CD4-positive, alpha-beta T cell treated with Interleukin-2 at 100 ng/mL for 4 hours (primary cell): ENCODE data around the gene HARBI1.

Experiments used
- DNase-seq: peaks from one replicate; pipeline ENCODE4 v3.0.0-alpha.2; 2020; ENCODE audit warnings: low spot score

Gene HARBI1

DNA sequence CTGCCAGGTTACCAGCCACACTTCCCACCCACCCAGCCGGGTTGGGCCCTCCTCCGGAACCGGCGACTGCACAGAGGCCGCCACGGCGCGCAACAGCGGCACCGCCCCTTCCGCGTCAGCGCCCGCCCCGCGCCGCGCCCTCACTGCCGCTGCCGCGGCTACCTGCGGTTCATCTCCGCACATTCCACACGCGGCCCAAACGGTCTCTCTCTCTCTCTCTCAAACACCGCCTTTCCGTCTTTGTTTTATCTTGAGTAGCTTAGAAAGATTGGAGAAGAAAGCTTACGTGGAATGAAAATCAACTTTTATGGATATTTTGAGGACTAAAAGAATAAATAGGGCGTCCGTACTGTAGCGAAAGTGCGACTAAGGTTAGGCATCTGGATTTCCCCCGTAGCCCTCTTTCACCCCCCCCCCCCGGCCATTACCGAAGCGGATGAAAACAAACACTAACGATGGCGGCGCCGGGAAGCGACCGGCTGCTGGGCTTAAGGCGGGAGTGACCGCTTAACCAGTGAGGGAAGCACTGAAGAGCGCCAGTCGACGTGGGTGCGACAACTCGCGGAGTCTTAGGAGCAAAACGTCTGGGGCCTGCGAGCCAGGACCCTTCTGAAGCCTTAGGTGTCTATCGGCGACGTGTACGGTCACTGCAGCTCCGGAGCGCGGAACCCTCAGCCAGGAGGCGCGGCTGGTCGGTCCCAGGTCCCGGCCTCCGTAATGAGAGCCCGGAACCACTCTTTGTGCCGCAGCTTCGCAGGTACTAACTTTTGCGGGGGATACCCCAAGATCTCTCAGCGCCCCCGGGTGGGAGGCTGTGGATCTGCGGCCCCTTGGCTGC lies at the start of gene HARBI1, which contains the start of gene ATG13:
TSS of gene HARBI1 (minus strand) at position 94 of the 838 bp plus-strand sequence. CDS start 990 bp downstream, outside the sequence.
TSS of gene ATG13 (plus strand) at position 420 of the 838 bp plus-strand sequence. CDS start 26,739 bp downstream, outside the sequence.
- DNase-seq, result peak; percentile 91

DNA sequence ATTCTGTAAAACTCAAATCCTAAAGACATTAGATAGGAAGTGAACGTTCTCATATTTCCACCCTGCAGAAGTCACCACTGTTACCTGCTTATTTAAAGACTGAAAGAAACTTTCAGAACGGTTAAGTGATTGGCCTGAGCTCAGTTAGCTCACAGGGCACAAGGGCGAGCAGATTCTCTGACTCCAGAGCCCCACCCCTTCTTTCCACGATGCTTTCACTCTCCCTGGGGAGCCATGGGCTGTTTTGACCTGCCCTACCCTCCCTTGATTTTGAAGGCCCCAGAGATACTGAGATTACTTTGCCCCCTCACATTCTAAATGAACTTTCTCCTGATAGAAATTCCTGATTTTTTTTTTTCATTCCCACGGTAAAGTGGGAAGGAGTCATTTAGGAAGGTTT lies 49.5 kb upstream of the HARBI1 start:
- no peak for DNase-seq

- no peak for DNase-seq
Observed at GRCh38 chr11:46665356-46665755, 48.3 kb upstream of the HARBI1 start.

GRCh38 chr11:46664612-46665011 lies 47.6 kb upstream of the HARBI1 start:
- DNase-seq, result no peak

DNA sequence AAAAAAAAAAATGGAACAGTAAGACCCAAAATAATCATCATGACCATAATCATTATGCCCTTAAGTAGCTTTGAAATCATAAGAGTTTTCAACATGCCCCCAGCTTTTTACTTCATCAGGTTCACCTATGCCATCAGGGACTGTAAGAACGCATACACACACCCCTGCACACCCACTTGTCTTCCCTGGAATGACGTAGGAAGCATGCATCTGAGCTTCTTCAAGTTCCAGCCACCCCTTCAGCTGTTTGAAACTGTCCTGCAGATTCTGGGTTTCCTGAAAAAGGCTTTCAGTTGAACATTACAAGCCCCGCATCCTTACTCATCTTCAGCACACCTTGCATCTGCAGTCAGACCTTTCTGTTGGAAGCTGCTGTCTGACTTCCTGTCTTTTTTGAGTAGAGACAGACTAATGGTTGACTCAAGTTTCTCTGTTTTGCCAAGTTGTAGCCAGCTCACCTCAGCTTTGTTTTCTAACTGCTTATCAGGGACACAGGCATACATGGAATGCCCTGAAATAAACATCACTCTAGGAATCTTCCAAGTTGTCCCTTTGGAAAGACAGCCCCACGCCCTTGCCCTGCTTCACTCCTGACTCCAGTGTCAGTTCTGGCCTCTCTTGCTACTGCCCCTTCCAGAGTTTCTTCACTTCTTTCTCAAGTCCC lies 46.4 kb upstream of the HARBI1 start:
- no peak for DNase-seq

GRCh38 chr11:46662366-46662765 lies 45.3 kb upstream of the HARBI1 start:
- no peak for DNase-seq

GRCh38 chr11:46661836-46662235 lies 44.8 kb upstream of the HARBI1 start:
- DNase-seq, result no peak

DNA sequence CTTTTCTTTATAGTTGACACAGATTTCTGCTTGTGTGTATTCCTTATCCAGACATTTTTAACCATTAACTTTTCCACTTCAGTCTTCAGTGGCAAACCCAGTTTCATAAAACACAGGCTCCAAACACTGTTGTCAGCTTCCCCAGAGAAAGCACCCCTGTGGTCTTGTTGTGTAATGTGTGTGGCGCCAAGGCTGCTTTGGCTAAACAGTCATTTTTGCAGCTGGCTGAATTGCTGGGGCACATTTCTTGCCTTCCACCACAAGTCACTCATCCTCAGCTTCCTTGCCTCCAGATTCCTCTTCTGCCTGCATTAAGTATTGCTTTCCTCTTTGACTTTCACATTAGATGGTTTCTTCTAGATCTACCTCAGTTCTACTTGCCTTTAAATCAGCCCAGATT lies 42.9 kb upstream of the HARBI1 start:
- no peak for DNase-seq

DNA sequence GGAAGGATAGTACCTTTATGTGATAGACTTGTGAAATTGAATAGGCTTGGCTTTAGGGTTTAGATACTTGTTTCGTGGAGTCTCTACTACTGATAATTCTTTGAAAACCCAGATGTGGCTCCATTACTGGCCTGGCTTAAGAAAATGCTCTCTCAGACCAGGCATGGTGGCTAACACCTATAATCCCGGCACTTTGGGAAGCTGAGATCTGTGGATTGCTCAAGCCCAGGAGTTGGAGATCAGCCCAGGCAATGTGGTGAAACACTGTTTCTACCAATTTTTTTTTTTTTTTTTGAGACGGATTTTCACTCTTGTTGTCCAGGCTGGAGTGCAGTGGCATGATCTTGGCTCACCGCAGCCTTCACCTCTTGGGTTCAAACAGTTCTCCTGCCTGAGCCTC lies 41.2 kb upstream of the HARBI1 start:
- DNase-seq, result no peak

DNA sequence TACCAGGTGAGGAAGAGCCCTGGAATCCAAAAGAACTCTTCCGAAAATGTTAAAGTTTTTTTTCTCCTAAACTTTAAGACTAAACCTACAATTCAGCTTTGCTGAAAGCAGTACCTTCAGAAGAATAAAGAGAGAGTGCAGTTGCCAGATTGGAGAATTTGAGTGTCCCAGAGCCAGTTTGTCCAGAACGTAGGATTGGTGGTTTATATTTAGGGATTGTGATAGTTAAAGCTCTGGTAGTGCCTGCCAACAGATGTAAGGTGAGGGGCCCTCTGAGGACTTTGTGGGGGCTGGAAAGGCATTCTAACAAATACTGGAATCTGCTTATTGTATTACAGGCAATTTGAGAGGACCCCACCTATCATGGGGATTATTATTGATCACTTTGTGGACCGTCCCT lies 40.2 kb upstream of the HARBI1 start:
- DNase-seq, result no peak

DNA sequence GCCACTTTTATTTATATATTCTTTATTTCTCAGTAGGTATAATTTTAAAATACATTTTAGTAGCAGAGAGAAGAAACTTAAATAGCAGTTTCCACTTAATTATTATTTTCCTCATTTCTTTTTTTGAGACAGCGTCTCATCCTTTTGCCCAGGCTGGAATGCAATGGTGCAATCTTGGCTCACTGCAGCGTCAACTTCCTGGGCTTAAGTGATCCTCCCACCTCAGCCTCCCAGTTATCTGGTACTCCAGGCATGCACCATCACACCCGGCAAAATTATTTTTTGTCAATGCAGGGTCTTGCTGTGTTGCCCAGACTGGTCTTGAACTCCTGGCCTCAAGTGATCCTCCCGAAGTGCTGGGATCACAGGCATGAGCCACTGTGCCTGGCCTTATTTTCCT lies 38.6 kb upstream of the HARBI1 start:
- DNase-seq, result no peak

- DNase-seq, result no peak
Observed at GRCh38 chr11:46649180-46649738, 32.2 kb upstream of the HARBI1 start.

GRCh38 chr11:46643986-46644385 lies 27.0 kb upstream of the HARBI1 start:
- no peak for DNase-seq

DNA sequence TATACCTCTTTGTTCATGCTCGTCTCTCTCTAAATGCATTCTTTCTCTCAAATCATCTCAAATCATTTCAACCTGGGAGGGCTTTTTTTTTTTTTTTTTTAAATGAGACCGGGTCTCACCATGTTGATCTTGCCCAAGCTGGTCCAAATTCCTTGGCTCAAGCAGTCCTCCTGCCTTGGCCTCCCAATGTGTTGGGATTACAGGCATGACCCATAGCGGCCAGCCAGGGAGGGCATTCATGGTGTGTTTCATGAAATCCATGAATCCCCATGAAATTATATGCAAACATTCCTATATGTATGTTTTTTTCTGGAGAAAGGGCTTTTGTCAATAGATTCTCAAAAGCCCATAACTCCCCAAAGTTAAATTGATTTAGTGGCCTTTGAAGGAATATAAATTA lies 26.5 kb upstream of the HARBI1 start:
- DNase-seq, result no peak

DNA sequence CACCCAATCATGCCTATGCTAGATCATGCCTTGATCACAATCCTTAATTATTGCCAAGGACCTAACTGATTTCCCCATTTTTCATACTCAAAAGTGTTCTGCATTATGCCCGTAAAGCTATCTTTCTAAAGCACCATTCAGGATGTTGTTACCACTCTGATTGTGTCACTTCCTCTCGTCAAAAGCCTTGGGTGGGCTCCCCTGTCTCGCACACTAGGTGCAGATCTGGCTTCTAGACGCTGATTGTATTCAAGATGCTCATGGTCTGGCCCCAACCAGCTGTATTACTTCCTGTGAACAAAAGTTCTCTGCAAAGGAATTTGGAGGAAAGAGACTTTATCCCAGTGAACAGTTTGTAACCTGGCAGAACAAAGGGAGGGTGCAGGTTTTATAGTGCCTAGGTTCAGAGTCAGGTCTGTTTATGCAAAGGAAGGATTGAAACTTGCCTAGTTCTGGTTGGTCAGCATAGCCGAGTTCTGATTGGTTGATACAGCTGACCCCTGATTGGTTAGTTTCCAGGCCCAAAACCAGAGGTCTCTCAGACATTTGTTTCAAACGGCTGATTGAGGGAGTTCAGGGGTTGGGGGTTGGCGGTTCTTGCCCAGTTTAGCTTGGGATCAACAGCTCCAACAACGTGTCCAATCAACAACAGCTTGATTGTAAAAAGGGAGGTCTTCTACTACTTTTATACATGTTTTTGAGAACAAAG lies 25.8 kb upstream of the HARBI1 start:
- no peak for DNase-seq

- no peak for DNase-seq
Observed at GRCh38 chr11:46641639-46642038, 24.6 kb upstream of the HARBI1 start.

- DNase-seq, result no peak
Observed at GRCh38 chr11:46640036-46640788, 23.2 kb upstream of the HARBI1 start.

GRCh38 chr11:46639197-46639839 lies 22.3 kb upstream of the HARBI1 start:
- no peak for DNase-seq

GRCh38 chr11:46637546-46637945 lies 20.5 kb upstream of the HARBI1 start:
- DNase-seq, result no peak

- no peak for DNase-seq
Observed at GRCh38 chr11:46635557-46636139, 18.6 kb upstream of the HARBI1 start.
